B cell (primary cell): ENCODE measurements around the gene ACTR1B.

Source experiments
- CTCF ChIP-seq: fragments of 200-600 bp; IDR thresholded peaks from one replicate; pipeline ENCODE4 v1.8.0; 2022; ENCODE audit warnings: antibody characterized with exemption, mild to moderate bottlenecking
- EZH2 ChIP-seq: IDR thresholded peaks from 2 replicates; pipeline ENCODE4 v1.6.1; 2012; ENCODE audit warnings: borderline replicate concordance, low read depth, mild to moderate bottlenecking, moderate library complexity, low read length; ENCODE audit not compliant: insufficient read depth, poor library complexity, severe bottlenecking

- TF ChIP-seq CTCF: peak; percentile 72
- TF ChIP-seq EZH2: no peak
Measured at GRCh38 chr2:97663962-97664635, at the start of gene ACTR1B.
